GM23248 (cell line): ENCODE results near the gene RMI2. TPM values are rescaled to one million over a fixed set of nuclear protein-coding genes. Genes with fewer than 3 reads are reported as not detected.

ENCODE experiments used
- DNase-seq: peaks from one replicate; pipeline ENCODE4 v3.0.0-alpha.2; 2015
- H2AFZ ChIP-seq: fragments of 200-600 bp; sonication (generic); 2 replicates; pipeline ENCODE4 v1.6.1; 2016; ENCODE audit warnings: antibody characterized with exemption
- H3F3A ChIP-seq: fragments of 200-600 bp; sonication (generic); 2 replicates; pipeline ENCODE4 v1.6.1; 2016; ENCODE audit warnings: mild to moderate bottlenecking, antibody characterized with exemption, mixed run types; ENCODE audit not compliant: insufficient read depth
- H3K27ac ChIP-seq: fragments of 200-600 bp; sonication (generic); 2 replicates; pipeline ENCODE4 v1.5.1; 2016; ENCODE audit warnings: mild to moderate bottlenecking
- H3K27me3 ChIP-seq: fragments of 200-600 bp; sonication (generic); replicated peaks from 2 replicates; pipeline ENCODE4 v1.6.1; 2016; ENCODE audit warnings: mild to moderate bottlenecking; ENCODE audit not compliant: insufficient read depth
- H3K36me3 ChIP-seq: fragments of 200-600 bp; sonication (generic); 2 replicates; pipeline ENCODE4 v1.6.1; 2016; ENCODE audit warnings: low read depth, mild to moderate bottlenecking
- H3K4me1 ChIP-seq: fragments of 200-600 bp; sonication (generic); 2 replicates; pipeline ENCODE4 v1.6.1; 2016; ENCODE audit warnings: mild to moderate bottlenecking; ENCODE audit not compliant: insufficient read depth
- H3K4me2 ChIP-seq: fragments of 200-600 bp; sonication (generic); one replicate; pipeline ENCODE4 v1.6.1; 2016; ENCODE audit warnings: mild to moderate bottlenecking; ENCODE audit not compliant: unreplicated experiment
- H3K4me3 ChIP-seq: fragments of 200-600 bp; sonication (generic); 2 replicates; pipeline ENCODE4 v1.5.1; 2016; ENCODE audit warnings: mild to moderate bottlenecking
- H3K79me2 ChIP-seq: fragments of 200-600 bp; sonication (generic); 2 replicates; pipeline ENCODE4 v1.6.1; 2016; ENCODE audit warnings: mild to moderate bottlenecking; ENCODE audit not compliant: insufficient read depth
- H3K9ac ChIP-seq: fragments of 200-600 bp; sonication (generic); 2 replicates; pipeline ENCODE4 v1.6.1; 2016; ENCODE audit warnings: mild to moderate bottlenecking
- H3K9me2 ChIP-seq: fragments of 200-600 bp; sonication (generic); 2 replicates; pipeline ENCODE4 v1.6.1; 2016; ENCODE audit warnings: mixed run types, mild to moderate bottlenecking, moderate library complexity; ENCODE audit not compliant: insufficient read depth
- H3K9me3 ChIP-seq: fragments of 200-600 bp; sonication (generic); one replicate; pipeline ENCODE4 v1.6.1; 2017; ENCODE audit warnings: low read depth
- H4K20me1 ChIP-seq: fragments of 200-600 bp; sonication (generic); 2 replicates; pipeline ENCODE4 v1.6.0; 2016; ENCODE audit not compliant: insufficient read depth
- EZH2 ChIP-seq: fragments of 200-600 bp; sonication (generic); IDR thresholded peaks from 2 replicates; pipeline ENCODE4 v1.6.1; 2018; ENCODE audit warnings: antibody characterized with exemption, mild to moderate bottlenecking; ENCODE audit not compliant: insufficient read depth, poor library complexity, severe bottlenecking
- EZH2phosphoT487 ChIP-seq: fragments of 200-600 bp; sonication (generic); IDR thresholded peaks from 2 replicates; pipeline ENCODE4 v1.6.1; 2018; ENCODE audit warnings: antibody characterized with exemption, moderate library complexity, mild to moderate bottlenecking, low read depth; ENCODE audit not compliant: insufficient read depth
- WGBS, 2 experiments: methylation state at CpG; one replicate each; pipeline ENCODE4 v1.1.6; 2015 to 2017; ENCODE audit warnings: low lambda C conversion rate in 2 of 2, low coverage in 1 of 2; ENCODE audit errors: missing lambda C conversion rate in 2 of 2; 5-methylcytosine and 5-hydroxymethylcytosine counted together
- in situ Hi-C: fragments of 300-500 bp; cut with MboI; formaldehyde crosslinking; loops from 2 replicates; pipeline ENCODE4 v1.15.0; 2020
- polyA plus RNA-seq: library from polyadenylated mRNA; unstranded; fragments of >200 nt; fragmentation: Nextera tagmentation; extraction: Ambion mirVana; gene quantifications from 2 replicates; pipeline ENCODE4 v1.2.1, GENCODE V29; 2016
- total RNA-seq: library from RNA; depleted of rRNA; stranded (reverse); fragments of >200 nt; shearing (Covaris generic); gene quantifications from 2 replicates; pipeline ENCODE4 v1.2.3, GENCODE V29; 2014

The RMI2 gene
- total and polyA plus RNA-seq, 2 experiments from 2014 or later: 8.5 to 11.9 TPM

GRCh38 chr16:11395949-11396240, 50.6 kb downstream of the RMI2 start:
- in situ Hi-C loops: loop anchor here (10.0 kb wide), 1 partner anchor 329 kb away; no protein-coding TSS in a partner anchor
- 0 to 7% methylated on average over 3 of the region's 3 CpGs for WGBS, 2 experiments
- DNase-seq: no peak
- H3K9me2 ChIP-seq: no peaks in the 10 kb centered on the region
- H3K4me2 ChIP-seq: no peak overlapping the region
- H3K36me3 ChIP-seq: no peaks in the 10 kb centered on the region
- H4K20me1 ChIP-seq: no peaks in the 10 kb centered on the region
- no peaks in the 10 kb centered on the region for H3F3A ChIP-seq
- no peak overlapping the region for H2AFZ ChIP-seq
- no peak for TF ChIP-seq EZH2phosphoT487
- TF ChIP-seq EZH2: no peak
- no peaks in the 10 kb centered on the region for H3K9me3 ChIP-seq
- no peak overlapping the region for H3K9ac ChIP-seq
- no peaks in the 10 kb centered on the region for H3K4me1 ChIP-seq
- H3K4me3 ChIP-seq: no peak overlapping the region
- no peak overlapping the region for H3K27ac ChIP-seq
- no peaks in the 10 kb centered on the region for H3K27me3 ChIP-seq
- no peaks in the 10 kb centered on the region for H3K79me2 ChIP-seq

- Histone ChIP-seq H4K20me1 (no peaks in the 10 kb centered on the region), H3K4me2 (no peak overlapping the region), H3K9me2 (no peaks in the 10 kb centered on the region), H2AFZ (peak overlapping the region; percentile 70), H3K79me2 (no peaks in the 10 kb centered on the region), H3F3A (no peaks in the 10 kb centered on the region), H3K9me3 (no peaks in the 10 kb centered on the region), H3K4me1 (no peaks in the 10 kb centered on the region), H3K27me3 (no peaks in the 10 kb centered on the region), H3K36me3 (no peaks in the 10 kb centered on the region), H3K9ac (no peak overlapping the region), H3K27ac (no peak overlapping the region), H3K4me3 (no peak overlapping the region)
- TF ChIP-seq EZH2: no peak
- TF ChIP-seq EZH2phosphoT487: no peak
- WGBS, 2 experiments: 34 to 35% methylated on average over 23 to 24 of the region's 24 CpGs
- DNase-seq: peak; percentile 81
- in situ Hi-C loops: loop anchor here (10.0 kb wide), 1 partner anchor 328 kb away; no protein-coding TSS in a partner anchor
Measured at GRCh38 chr16:11396241-11397048, 51.2 kb downstream of the RMI2 start.

GRCh38 chr16:11398136-11398535, 52.9 kb downstream of the RMI2 start:
- Histone ChIP-seq H3K9me3 (no peaks in the 10 kb centered on the region), H3K9me2 (no peaks in the 10 kb centered on the region), H3K4me3 (no peak overlapping the region), H3K27ac (no peak overlapping the region), H3K4me2 (no peak overlapping the region), H3K4me1 (no peaks in the 10 kb centered on the region), H4K20me1 (no peaks in the 10 kb centered on the region), H3K36me3 (no peaks in the 10 kb centered on the region), H3K79me2 (no peaks in the 10 kb centered on the region), H3K27me3 (no peaks in the 10 kb centered on the region), H3F3A (no peaks in the 10 kb centered on the region), H3K9ac (no peak overlapping the region), H2AFZ (no peak overlapping the region)
- no peak for TF ChIP-seq EZH2phosphoT487
- TF ChIP-seq EZH2: no peak
- WGBS, 2 experiments: 95 to 98% methylated on average over 10 of the region's 10 CpGs
- DNase-seq: no peak
- in situ Hi-C loops: loop anchor here (10.0 kb wide), 1 partner anchor 327 kb away; no protein-coding TSS in a partner anchor

GRCh38 chr16:11398851-11399250, 53.6 kb downstream of the RMI2 start:
- no peak for TF ChIP-seq EZH2phosphoT487
- TF ChIP-seq EZH2: no peak
- Histone ChIP-seq H3K4me2 (no peak overlapping the region), H3K27me3 (no peaks in the 10 kb centered on the region), H3K79me2 (no peaks in the 10 kb centered on the region), H4K20me1 (no peaks in the 10 kb centered on the region), H3K9ac (no peak overlapping the region), H3K4me3 (no peak overlapping the region), H3K27ac (no peak overlapping the region), H3K4me1 (no peaks in the 10 kb centered on the region), H2AFZ (no peak overlapping the region), H3K36me3 (no peaks in the 10 kb centered on the region), H3K9me2 (no peaks in the 10 kb centered on the region), H3F3A (no peaks in the 10 kb centered on the region), H3K9me3 (no peaks in the 10 kb centered on the region)
- WGBS, 2 experiments: 77% methylated on average over 12 to 14 of the region's 14 CpGs
- in situ Hi-C loops: loop anchor here (10.0 kb wide), 1 partner anchor 326 kb away; no protein-coding TSS in a partner anchor
- no peak for DNase-seq
